Transverse colon (tissue), 4 donors: ENCODE measurements around the gene LRRC75A. TPM values are rescaled to one million over a fixed set of nuclear protein-coding genes. Genes with fewer than 3 reads are reported as not detected.
A peak's percentile ranks its signal among the peaks of the same experiment; 100 is the strongest.

Source experiments
- DNase-seq: peaks from one replicate; pipeline ENCODE4 v3.0.0-alpha.2; 2019
- H3K27ac ChIP-seq, 4 donors: fragments of 200-600 bp; sonication (generic); 2 replicates each; pipeline ENCODE4 v1.5.1; 2016 to 2018; ENCODE audit warnings: inconsistent platforms in 4 of 4
- H3K27me3 ChIP-seq: fragments of 200-600 bp; sonication (generic); 2 replicates; pipeline ENCODE4 v1.5.1; 2017; ENCODE audit warnings: inconsistent platforms
- H3K36me3 ChIP-seq, 4 donors: fragments of 200-600 bp; sonication (generic); 2 replicates each; pipeline ENCODE4 v1.5.1; 2017 to 2019; ENCODE audit warnings: inconsistent platforms in 4 of 4
- H3K4me1 ChIP-seq, 4 donors: fragments of 200-600 bp; sonication (generic); 2 replicates each; pipeline ENCODE4 v1.5.1; 2017 to 2020; ENCODE audit warnings: inconsistent platforms in 4 of 4
- H3K4me3 ChIP-seq, 4 donors: fragments of 200-600 bp; sonication (generic); 1 replicate in 1 of 4; 2 replicates in 3 of 4; pipeline versions ENCODE4 v1.5.1 to v1.6.1; 2017 to 2019; ENCODE audit warnings: inconsistent platforms in 4 of 4
- H3K9me3 ChIP-seq, 2 donors: fragments of 200-600 bp; sonication (generic); 2 replicates each; pipeline ENCODE4 v1.5.1; 2017 to 2019; ENCODE audit warnings: inconsistent platforms in 2 of 2
- CTCF ChIP-seq, 5 experiments: fragments of 200-600 bp in 3 of 5; fragments of 450-650 bp in 2 of 5; sonication (generic) in 3 of 5; IDR thresholded peaks; 1 replicate in 2 of 5; 2 replicates in 3 of 5; pipeline ENCODE4 v1.5.1; 2016 to 2017; ENCODE audit warnings: antibody characterized with exemption in 5 of 5, inconsistent platforms in 3 of 5, mild to moderate bottlenecking in 2 of 5, moderate library complexity in 1 of 5
- EP300 ChIP-seq: sonication (generic); formaldehyde crosslinking; IDR thresholded peaks from one replicate; pipeline ENCODE4 v1.6.1; 2017; ENCODE audit warnings: antibody characterized with exemption, low read depth
- POLR2A ChIP-seq: fragments of 450-650 bp; IDR thresholded peaks from one replicate; pipeline ENCODE4 v1.6.1; 2016; ENCODE audit warnings: antibody characterized with exemption, mild to moderate bottlenecking, moderate library complexity
- POLR2AphosphoS5 ChIP-seq, 3 donors: sonication (generic); formaldehyde crosslinking; IDR thresholded peaks; one replicate each; pipeline ENCODE4 v1.6.1; 2016; ENCODE audit warnings: antibody characterized with exemption in 3 of 3
- WGBS, 2 donors: methylation state at CpG; one replicate each; pipeline ENCODE4 v1.1.5; 2018; ENCODE audit warnings: low coverage in 1 of 2; 5-methylcytosine and 5-hydroxymethylcytosine counted together
- in situ Hi-C, 4 donors: fragments of 200-750 bp; cut with MboI; loops; one replicate each; pipeline versions ENCODE4 v1.15.0 to v1.15.1; 2017; ENCODE audit warnings: low sequenced_read_pairs in 3 of 4, low pct_ligation_motif_present in 1 of 4, low pct_unique_long_range_greater_than_20kb in 1 of 4
- intact Hi-C: fragments of 100-400 bp; cut with DNase I; formaldehyde crosslinking; loops from one replicate; pipeline ENCODE4 v1.15.1; 2023; ENCODE audit warnings: low total_unique reads
- total RNA-seq, 4 donors: library from RNA; depleted of rRNA; stranded (reverse); fragments of >200 nt; gene quantifications; one replicate each; pipeline ENCODE4 v1.1.0, GENCODE V29; 2016

The LRRC75A gene
- total RNA-seq, 4 donors from 2014 or later: 67.9 to 194 (median 115) TPM

- Histone ChIP-seq H3K27me3 (no peaks in the 10 kb centered on the region), H3K9me3 (no peaks in the 10 kb centered on the region), H3K4me1 (peaks cover 13 to 23% (median 22%) of the 10 kb centered on the region in 4 donors), H3K27ac (no peak overlapping the region), H3K36me3 (peaks cover 0 to 4% (median 0%) of the 10 kb centered on the region in 4 donors), H3K4me3 (no peak overlapping the region)
- DNase-seq: no peak
- in situ Hi-C loops: loop anchor here in 2 of 4 donors (10.0 kb wide), 1 partner anchor 51 kb away; the partner anchor contains the start of gene UBB (in 2 of the 2)
- intact Hi-C loops: no loop called here
- WGBS, 2 donors: 75 to 90% methylated on average over 4 to 14 of the region's 14 CpGs
- TF ChIP-seq EP300: no peak
- peak in 1 of 3 donors; percentile 4 for TF ChIP-seq POLR2AphosphoS5 (IDR thresholded peaks at IDR 0.05)
Observed at GRCh38 chr17:16435925-16436886, 55.8 kb downstream of the LRRC75A start.

GRCh38 chr17:16434662-16435061, 57.3 kb downstream of the LRRC75A start:
- in situ Hi-C loops (loop anchor here in 2 of 4 donors (10.0 kb wide), 1 partner anchor 50 kb away; the partner anchor contains the start of gene UBB (in 2 of the 2)), intact Hi-C loops (no loop called here)
- no peaks in the 10 kb centered on the region for H3K27me3 ChIP-seq
- DNase-seq: no peak
- 51% methylated on average over 8 of the region's 8 CpGs; no CpG with 5 or more reads in 1 of the 2 donors for WGBS, 2 donors
- H3K4me3 ChIP-seq: no peak overlapping the region
- H3K9me3 ChIP-seq: no peaks in the 10 kb centered on the region
- H3K27ac ChIP-seq: no peak overlapping the region
- peaks cover 0 to 8% (median 7%) of the 10 kb centered on the region in 4 donors for H3K4me1 ChIP-seq
- no peak for TF ChIP-seq POLR2AphosphoS5 (IDR thresholded peaks at IDR 0.05)
- TF ChIP-seq EP300: no peak
- TF ChIP-seq CTCF (IDR thresholded peaks at IDR 0.05): no peak
- TF ChIP-seq POLR2A: no peak
- H3K36me3 ChIP-seq: no peaks in the 10 kb centered on the region

- intact Hi-C loops (no loop called here), in situ Hi-C loops (loop anchor here in 2 of 4 donors (10.0 kb wide), 1 partner anchor 49 kb away; the partner anchor contains the start of gene UBB (in 2 of the 2))
Observed at GRCh38 chr17:16433514-16433913, 58.5 kb downstream of the LRRC75A start.

GRCh38 chr17:16432017-16432416, 60.0 kb downstream of the LRRC75A start:
- intact Hi-C loops: no loop called here
- Histone ChIP-seq H3K4me3 (no peak overlapping the region), H3K4me1 (no peaks in the 10 kb centered on the region), H3K27ac (no peak overlapping the region), H3K36me3 (no peaks in the 10 kb centered on the region), H3K27me3 (no peaks in the 10 kb centered on the region), H3K9me3 (no peaks in the 10 kb centered on the region)
- DNase-seq: no peak
- in situ Hi-C loops: loop anchor here in 2 of 4 donors (10.0 kb wide), 1 partner anchor 47 kb away; the partner anchor contains the start of gene UBB (in 2 of the 2)
- TF ChIP-seq EP300 (no peak), CTCF (IDR thresholded peaks at IDR 0.05) (no peak), POLR2A (no peak), POLR2AphosphoS5 (IDR thresholded peaks at IDR 0.05) (no peak)
- WGBS, 2 donors: 94 to 100% methylated on average over 1 to 15 of the region's 15 CpGs

More at GRCh38 chr17:16433514-16433913, 58.5 kb downstream of the LRRC75A start:
- H3K27me3 ChIP-seq: no peaks in the 10 kb centered on the region
- TF ChIP-seq POLR2A: no peak
- TF ChIP-seq POLR2AphosphoS5 (IDR thresholded peaks at IDR 0.05): no peak
- no peak for TF ChIP-seq CTCF (IDR thresholded peaks at IDR 0.05)
- no peak for TF ChIP-seq EP300
- no peaks in the 10 kb centered on the region for H3K36me3 ChIP-seq
- H3K9me3 ChIP-seq: no peaks in the 10 kb centered on the region
- H3K27ac ChIP-seq: no peak overlapping the region
- H3K4me1 ChIP-seq: peaks cover 0 to 6% (median 4%) of the 10 kb centered on the region in 4 donors
- H3K4me3 ChIP-seq: no peak overlapping the region
- DNase-seq: no peak
- 87 to 100% methylated on average over 1 to 5 of the region's 5 CpGs for WGBS, 2 donors
